ENCODE results near the gene SEC14L2.

The SEC14L2 gene

GRCh38 chr22:30351226-30351625 is 45.6 kb upstream of the SEC14L2 start:
- Histone ChIP-seq H3K4ac (ENCODE audit: low read depth, low read length) (peak overlapping the region; percentile 6), H3K18ac (ENCODE audit: low read length) (no peak overlapping the region), H2BK12ac (ENCODE audit: low read length) (no peak overlapping the region), H4K8ac (ENCODE audit: low read depth, low read length) (no peak overlapping the region), H4K12ac (ENCODE audit: low read depth, low read length) (no peak overlapping the region), H3K9me3 (ENCODE audit: insufficient read depth, low read depth, low read length) (no peaks in the 10 kb centered on the region), H3K23ac (ENCODE audit: low read length) (no peak overlapping the region), H3K27me3 (ENCODE audit: insufficient read depth, low read length) (no peaks in the 10 kb centered on the region), H3K9ac (ENCODE audit: low read length) (no peak overlapping the region), H3K79me2 (ENCODE audit: control insufficient read depth, insufficient read depth, low read length, poor library complexity) (peaks cover 14% of the 10 kb centered on the region), H2AFZ (ENCODE audit: insufficient read depth, low read length, poor library complexity) (no peak overlapping the region), H4K91ac (ENCODE audit: low read depth, low read length) (no peak overlapping the region), H3K36me3 (ENCODE audit: control insufficient read depth in 1 of 2, insufficient read depth in 2 of 2, low read length in 2 of 2) (peaks cover 30 to 53% of the 10 kb centered on the region in 2 experiments), H3K4me1 (ENCODE audit: control insufficient read depth in 1 of 2, insufficient read depth in 2 of 2, low read length in 2 of 2) (peaks cover 2 to 8% of the 10 kb centered on the region in 2 experiments), H2BK5ac (ENCODE audit: low read depth, low read length, poor library complexity) (no peak overlapping the region), H3K27ac (ENCODE audit: low read depth, low read length) (no peak overlapping the region), H2AK5ac (ENCODE audit: low read length) (no peak overlapping the region), H2BK120ac (ENCODE audit: insufficient read depth, low read length, poor library complexity) (no peak overlapping the region), H3K79me1 (ENCODE audit: low read length) (peaks cover 2% of the 10 kb centered on the region), H3K4me3 (ENCODE audit: low read depth, low read length) (no peak overlapping the region), H3K4me2 (ENCODE audit: low read length) (no peak overlapping the region), H3K14ac (ENCODE audit: low read length) (no peak overlapping the region)
- DNase-seq: peak in 1 of 2 donors; percentile 18
- WGBS (ENCODE audit: extremely low coverage, insufficient coverage, insufficient read length): no CpG with 5 or more reads among the region's 3 CpGs

- Histone ChIP-seq H3K27me3 (ENCODE audit: insufficient read depth, low read length) (no peaks in the 10 kb centered on the region), H3K4me1 (ENCODE audit: control insufficient read depth in 1 of 2, insufficient read depth in 2 of 2, low read length in 2 of 2) (peaks cover 2 to 8% of the 10 kb centered on the region in 2 experiments), H3K27ac (ENCODE audit: low read depth, low read length) (no peak overlapping the region), H3K36me3 (ENCODE audit: control insufficient read depth in 1 of 2, insufficient read depth in 2 of 2, low read length in 2 of 2) (peaks cover 14 to 31% of the 10 kb centered on the region in 2 experiments), H3K18ac (ENCODE audit: low read length) (no peak overlapping the region), H2BK120ac (ENCODE audit: insufficient read depth, low read length, poor library complexity) (no peak overlapping the region), H4K91ac (ENCODE audit: low read depth, low read length) (no peak overlapping the region), H3K79me1 (ENCODE audit: low read length) (peaks cover 11% of the 10 kb centered on the region), H4K12ac (ENCODE audit: low read depth, low read length) (no peak overlapping the region), H3K4ac (ENCODE audit: low read depth, low read length) (peak overlapping the region; percentile 41), H4K8ac (ENCODE audit: low read depth, low read length) (no peak overlapping the region), H2BK5ac (ENCODE audit: low read depth, low read length, poor library complexity) (no peak overlapping the region), H3K4me3 (ENCODE audit: low read depth, low read length) (no peak overlapping the region), H3K9ac (ENCODE audit: low read length) (no peak overlapping the region), H2AFZ (ENCODE audit: insufficient read depth, low read length, poor library complexity) (no peak overlapping the region), H2BK12ac (ENCODE audit: low read length) (no peak overlapping the region), H3K4me2 (ENCODE audit: low read length) (no peak overlapping the region), H3K79me2 (ENCODE audit: control insufficient read depth, insufficient read depth, low read length, poor library complexity) (peaks cover 18% of the 10 kb centered on the region), H2AK5ac (ENCODE audit: low read length) (no peak overlapping the region), H3K9me3 (ENCODE audit: insufficient read depth, low read depth, low read length) (no peaks in the 10 kb centered on the region), H3K23ac (ENCODE audit: low read length) (no peak overlapping the region), H3K14ac (ENCODE audit: low read length) (no peak overlapping the region)
- DNase-seq: peak in 1 of 2 donors; percentile 25
- WGBS (ENCODE audit: extremely low coverage, insufficient coverage, insufficient read length): no CpG with 5 or more reads among the region's 5 CpGs
These were observed 42.2 kb upstream of the SEC14L2 start for GRCh38 chr22:30354644-30355043.

DNA sequence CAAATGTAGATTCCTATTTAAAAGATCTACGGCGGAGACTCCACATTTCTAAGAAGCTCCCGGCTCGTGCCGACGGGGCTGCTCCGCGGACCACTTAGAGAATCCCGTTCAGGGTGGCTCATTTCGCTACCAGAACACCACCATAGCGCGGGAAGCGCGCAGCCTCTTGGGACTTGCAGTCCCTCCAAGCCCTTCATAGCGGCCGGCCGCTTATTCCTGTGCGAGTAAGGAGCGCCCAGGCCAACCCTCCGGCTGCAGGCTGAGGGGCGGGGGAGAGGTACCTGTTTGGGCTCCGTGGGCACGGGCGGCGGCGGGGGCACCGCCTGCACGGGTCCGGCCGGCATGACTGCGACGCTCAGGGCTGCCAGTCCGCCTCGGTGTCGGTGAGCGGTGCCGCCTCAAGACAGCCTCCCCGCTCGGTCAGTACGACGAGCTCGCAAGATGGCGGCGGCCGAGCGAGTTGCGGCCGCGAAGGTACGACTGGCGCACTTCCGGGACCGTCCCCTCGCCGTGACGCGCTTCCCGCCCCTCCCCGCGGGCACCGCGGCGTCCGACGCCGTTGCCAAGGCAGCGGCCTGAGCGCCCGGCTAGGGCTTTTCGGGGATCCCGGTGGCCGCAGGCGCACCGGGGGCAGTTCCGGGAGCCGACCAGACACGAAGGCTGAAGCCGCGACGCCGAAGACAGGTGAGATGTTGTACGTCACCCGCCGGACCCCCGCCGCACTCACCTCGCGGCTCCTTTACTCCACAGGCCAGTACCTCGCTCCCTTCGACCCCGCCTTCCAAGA is 40.2 kb upstream of the SEC14L2 start, which contains the start of the genes CCDC157 and SF3A1:
CCDC157 (plus strand) TSS at position 559 of the 787 bp plus-strand sequence. CDS start 8,994 bp downstream, outside the sequence.
SF3A1 (minus strand) TSS at position 446 of the 787 bp plus-strand sequence; CDS start at position 344, 102 bp downstream.
- WGBS (ENCODE audit: extremely low coverage, insufficient coverage, insufficient read length): no CpG with 5 or more reads among the region's 91 CpGs
- peak; percentile 88 to 94 for DNase-seq

DNA sequence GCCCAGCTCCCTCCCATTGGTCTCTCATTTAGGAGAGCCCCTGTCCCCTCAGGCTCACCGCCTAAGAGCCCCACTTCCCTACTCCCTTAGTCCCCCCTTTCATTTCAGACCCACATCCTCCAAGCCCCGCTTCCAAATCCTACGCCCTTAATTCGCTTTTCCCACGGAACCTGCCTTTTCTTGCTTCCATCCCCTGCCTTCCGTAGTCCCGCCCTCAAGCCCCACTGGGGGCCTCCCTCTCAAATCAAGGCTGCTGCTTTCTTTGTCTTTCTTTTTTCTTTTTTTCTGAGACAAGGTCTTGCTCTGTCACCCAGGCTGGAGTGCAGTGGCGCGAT is 39.6 kb upstream of the SEC14L2 start:
- Histone ChIP-seq H2AFZ (ENCODE audit: insufficient read depth, low read length, poor library complexity) (peak overlapping the region; percentile 93), H3K4me2 (ENCODE audit: low read length) (peak overlapping the region; percentile 89), H2AK5ac (ENCODE audit: low read length) (no peak overlapping the region), H2BK12ac (ENCODE audit: low read length) (no peak overlapping the region), H3K27me3 (ENCODE audit: insufficient read depth, low read length) (no peaks in the 10 kb centered on the region), H2BK5ac (ENCODE audit: low read depth, low read length, poor library complexity) (no peak overlapping the region), H4K91ac (ENCODE audit: low read depth, low read length) (peak overlapping the region; percentile 31), H4K8ac (ENCODE audit: low read depth, low read length) (peak overlapping the region; percentile 79), H3K36me3 (ENCODE audit: control insufficient read depth in 1 of 2, insufficient read depth in 2 of 2, low read length in 2 of 2) (peaks cover 5 to 12% of the 10 kb centered on the region in 2 experiments), H3K4me3 (ENCODE audit: low read depth, low read length) (peak overlapping the region; percentile 100), H3K18ac (ENCODE audit: low read length) (no peak overlapping the region), H4K12ac (ENCODE audit: low read depth, low read length) (peak overlapping the region; percentile 16), H3K4me1 (ENCODE audit: control insufficient read depth in 1 of 2, insufficient read depth in 2 of 2, low read length in 2 of 2) (peaks cover 2 to 8% of the 10 kb centered on the region in 2 experiments), H3K14ac (ENCODE audit: low read length) (no peak overlapping the region), H3K23ac (ENCODE audit: low read length) (no peak overlapping the region), H3K79me2 (ENCODE audit: control insufficient read depth, insufficient read depth, low read length, poor library complexity) (peaks cover 18% of the 10 kb centered on the region), H3K9me3 (ENCODE audit: insufficient read depth, low read depth, low read length) (no peaks in the 10 kb centered on the region), H3K4ac (ENCODE audit: low read depth, low read length) (peak overlapping the region; percentile 25), H2BK120ac (ENCODE audit: insufficient read depth, low read length, poor library complexity) (peak overlapping the region; percentile 15), H3K79me1 (ENCODE audit: low read length) (peaks cover 11% of the 10 kb centered on the region), H3K9ac (ENCODE audit: low read length) (peak overlapping the region; percentile 17), H3K27ac (ENCODE audit: low read depth, low read length) (no peak overlapping the region)
- WGBS (ENCODE audit: extremely low coverage, insufficient coverage, insufficient read length): no CpG with 5 or more reads among the region's 9 CpGs
- no peak for DNase-seq

More for the DNA sequence above, 40.2 kb upstream of the SEC14L2 start, which contains the start of the genes CCDC157 and SF3A1:
- H3K18ac ChIP-seq (ENCODE audit: low read length): peak within 1 kb of the TSS; percentile 100
- H4K8ac ChIP-seq (ENCODE audit: low read depth, low read length): peak within 1 kb of the TSS; percentile 100
- peaks cover 2 to 8% of the 10 kb centered on the region in 2 experiments for H3K4me1 ChIP-seq (ENCODE audit: control insufficient read depth in 1 of 2, insufficient read depth in 2 of 2, low read length in 2 of 2)
- H3K9ac ChIP-seq (ENCODE audit: low read length): peak within 1 kb of the TSS; percentile 99
- peaks cover 11% of the 10 kb centered on the region for H3K79me1 ChIP-seq (ENCODE audit: low read length)
- peak within 1 kb of the TSS; percentile 99 for H2BK120ac ChIP-seq (ENCODE audit: insufficient read depth, low read length, poor library complexity)
- H4K12ac ChIP-seq (ENCODE audit: low read depth, low read length): peak within 1 kb of the TSS; percentile 99
- peak within 1 kb of the TSS; percentile 99 for H3K4ac ChIP-seq (ENCODE audit: low read depth, low read length)
- peak within 1 kb of the TSS; percentile 90 for H3K27ac ChIP-seq (ENCODE audit: low read depth, low read length)
- peak within 1 kb of the TSS; percentile 89 for H3K4me2 ChIP-seq (ENCODE audit: low read length)
- H2BK5ac ChIP-seq (ENCODE audit: low read depth, low read length, poor library complexity): peak within 1 kb of the TSS; percentile 98
- H3K79me2 ChIP-seq (ENCODE audit: control insufficient read depth, insufficient read depth, low read length, poor library complexity): peaks cover 18% of the 10 kb centered on the region
- H3K36me3 ChIP-seq (ENCODE audit: control insufficient read depth in 1 of 2, insufficient read depth in 2 of 2, low read length in 2 of 2): peaks cover 10 to 17% of the 10 kb centered on the region in 2 experiments
- peak within 1 kb of the TSS; percentile 99 for H2AK5ac ChIP-seq (ENCODE audit: low read length)
- H2AFZ ChIP-seq (ENCODE audit: insufficient read depth, low read length, poor library complexity): peak within 1 kb of the TSS; percentile 93
- H2BK12ac ChIP-seq (ENCODE audit: low read length): peak within 1 kb of the TSS; percentile 51
- H3K4me3 ChIP-seq (ENCODE audit: low read depth, low read length): peak within 1 kb of the TSS; percentile 100
- H3K23ac ChIP-seq (ENCODE audit: low read length): no peak within 1 kb of the TSS
- no peaks in the 10 kb centered on the region for H3K9me3 ChIP-seq (ENCODE audit: insufficient read depth, low read depth, low read length)
- H4K91ac ChIP-seq (ENCODE audit: low read depth, low read length): peak within 1 kb of the TSS; percentile 99
- H3K14ac ChIP-seq (ENCODE audit: low read length): peak within 1 kb of the TSS; percentile 100
- no peaks in the 10 kb centered on the region for H3K27me3 ChIP-seq (ENCODE audit: insufficient read depth, low read length)

Measured in trophoblast cell (in vitro differentiated cells and primary cell).